GM20000 (cell line): ENCODE results near the gene SIGLEC7.
"Not testable (repeated sequence)": the region's sequence is repeated elsewhere in the genome, so short reads cannot be mapped to it uniquely, and the experiment has no call there.

Source experiments
- DNase-seq: peaks from one replicate; pipeline ENCODE4 v3.0.0; 2012; ENCODE audit warnings: low spot score
- CTCF ChIP-seq: IDR thresholded peaks from 2 replicates; pipeline ENCODE4 v1.5.1; 2012; ENCODE audit warnings: mild to moderate bottlenecking, control low read depth; ENCODE audit errors: extremely low read depth, missing control alignments

Gene SIGLEC7

GRCh38 chr19:51169283-51169918 is 27.3 kb downstream of the SIGLEC7 start:
- not testable (repeated sequence) for DNase-seq
- TF ChIP-seq CTCF: peak; percentile 84

- no peak for TF ChIP-seq CTCF
- no peak for DNase-seq
These were observed 30.1 kb downstream of the SIGLEC7 start for GRCh38 chr19:51172223-51172622.

- no peak for DNase-seq
- TF ChIP-seq CTCF: no peak
These were observed 31.6 kb downstream of the SIGLEC7 start for GRCh38 chr19:51173681-51174080.

GRCh38 chr19:51179256-51179655 is 37.2 kb downstream of the SIGLEC7 start:
- TF ChIP-seq CTCF: no peak
- DNase-seq: no peak

- no peak for TF ChIP-seq CTCF
- DNase-seq: no peak
These were observed 39.3 kb downstream of the SIGLEC7 start for GRCh38 chr19:51181377-51181912.

GRCh38 chr19:51181913-51182419 is 39.9 kb downstream of the SIGLEC7 start:
- TF ChIP-seq CTCF: no peak

GRCh38 chr19:51183629-51184028 is 41.5 kb downstream of the SIGLEC7 start:
- no peak for TF ChIP-seq CTCF
- no peak for DNase-seq

More at GRCh38 chr19:51181913-51182419, 39.9 kb downstream of the SIGLEC7 start:
- DNase-seq: no peak
